22Rv1 (cell line): ENCODE measurements around the gene PROCA1.

Experiments
- CTCF ChIP-seq: fragments of 450-650 bp; IDR thresholded peaks from 2 replicates; pipeline ENCODE4 v1.5.1; 2017; ENCODE audit warnings: mild to moderate bottlenecking
- ZFX ChIP-seq: fragments of 450-650 bp; IDR thresholded peaks from 2 replicates; pipeline ENCODE4 v1.6.1; 2017; ENCODE audit warnings: antibody characterized with exemption, borderline replicate concordance

- no peak for TF ChIP-seq CTCF
- TF ChIP-seq ZFX: no peak
These were observed 22.7 kb downstream of the PROCA1 start for GRCh38 chr17:28689011-28689410.
